Measurements from ENCODE around the gene TOMM40. TPM values are rescaled to one million over a fixed set of nuclear protein-coding genes. Genes with fewer than 3 reads are reported as not detected.

TOMM40 gene
- total and polyA plus RNA-seq, 2 of the 13 experiments (the other 11 are each of a cell fraction or from before 2014, with no cell fraction given), result 72.0 to 110 TPM

DNA sequence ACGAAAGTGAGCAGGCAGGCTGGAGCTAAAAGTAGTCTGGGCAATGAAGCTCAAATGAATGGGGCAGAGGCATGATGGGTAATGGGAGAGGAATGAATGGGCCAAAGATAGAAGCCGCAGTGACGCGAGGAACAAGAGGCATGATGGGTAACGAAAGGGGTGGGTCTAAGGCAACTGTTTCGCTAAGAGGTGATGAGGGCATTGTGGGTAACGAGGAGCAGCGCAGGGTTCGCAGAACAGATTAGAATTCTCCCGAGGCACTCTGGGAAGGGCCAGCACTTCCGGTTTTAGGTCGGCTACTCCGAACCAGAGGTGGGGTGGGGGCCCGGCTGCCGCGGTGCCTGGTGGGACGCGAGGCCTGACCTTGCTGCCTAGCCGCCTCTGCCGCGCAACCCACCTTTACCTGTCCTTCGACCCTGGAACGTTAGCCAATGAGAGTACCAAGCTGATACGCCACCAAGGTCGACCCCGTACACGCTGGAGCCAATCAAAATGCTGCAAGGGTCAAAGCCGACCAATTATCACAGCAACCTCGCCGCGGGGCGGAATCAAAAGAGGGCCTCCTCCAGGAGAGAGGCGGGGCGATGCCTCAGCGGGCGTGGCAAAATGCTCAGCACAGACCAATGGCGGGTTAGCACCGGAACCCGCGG, 563 bp upstream of the TOMM40 start (continued):
- TF ChIP-seq, protein P1, sequence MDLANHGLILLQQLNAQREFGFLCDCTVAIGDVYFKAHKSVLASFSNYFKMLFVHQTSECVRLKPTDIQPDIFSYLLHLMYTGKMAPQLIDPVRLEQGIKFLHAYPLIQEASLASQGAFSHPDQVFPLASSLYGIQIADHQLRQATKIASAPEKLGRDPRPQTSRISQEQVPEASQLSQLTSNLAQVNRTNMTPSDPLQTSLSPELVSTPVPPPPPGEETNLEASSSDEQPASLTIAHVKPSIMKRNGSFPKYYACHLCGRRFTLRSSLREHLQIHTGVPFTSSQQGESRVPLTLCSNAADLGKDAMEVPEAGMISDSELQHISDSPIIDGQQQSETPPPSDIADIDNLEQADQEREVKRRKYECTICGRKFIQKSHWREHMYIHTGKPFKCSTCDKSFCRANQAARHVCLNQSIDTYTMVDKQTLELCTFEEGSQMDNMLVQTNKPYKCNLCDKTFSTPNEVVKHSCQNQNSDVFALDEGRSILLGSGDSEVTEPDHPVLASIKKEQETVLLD (CRISPR knock-in tag; IDR thresholded peaks at IDR 0.05; ENCODE audit: low read depth), result peak; percentile 88
- TF ChIP-seq, protein P2, sequence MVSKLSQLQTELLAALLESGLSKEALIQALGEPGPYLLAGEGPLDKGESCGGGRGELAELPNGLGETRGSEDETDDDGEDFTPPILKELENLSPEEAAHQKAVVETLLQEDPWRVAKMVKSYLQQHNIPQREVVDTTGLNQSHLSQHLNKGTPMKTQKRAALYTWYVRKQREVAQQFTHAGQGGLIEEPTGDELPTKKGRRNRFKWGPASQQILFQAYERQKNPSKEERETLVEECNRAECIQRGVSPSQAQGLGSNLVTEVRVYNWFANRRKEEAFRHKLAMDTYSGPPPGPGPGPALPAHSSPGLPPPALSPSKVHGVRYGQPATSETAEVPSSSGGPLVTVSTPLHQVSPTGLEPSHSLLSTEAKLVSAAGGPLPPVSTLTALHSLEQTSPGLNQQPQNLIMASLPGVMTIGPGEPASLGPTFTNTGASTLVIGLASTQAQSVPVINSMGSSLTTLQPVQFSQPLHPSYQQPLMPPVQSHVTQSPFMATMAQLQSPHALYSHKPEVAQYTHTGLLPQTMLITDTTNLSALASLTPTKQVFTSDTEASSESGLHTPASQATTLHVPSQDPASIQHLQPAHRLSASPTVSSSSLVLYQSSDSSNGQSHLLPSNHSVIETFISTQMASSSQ (IDR thresholded peaks at IDR 0.05; ENCODE audit: low read depth), result no peak; the same call in 1 of the 2 replicates
- TF ChIP-seq, protein P2 (CRISPR knock-in tag; IDR thresholded peaks at IDR 0.05; ENCODE audit: borderline replicate concordance), result peak; percentile 59; the same call in 1 of the 2 replicates
- TF ChIP-seq ZNF335 (CRISPR knock-in tag; IDR thresholded peaks at IDR 0.05), result 0 out of 2 replicates have a peak, but pooled peaks have one; percentile 53
- peak; percentile 49 for TF ChIP-seq RXRA (CRISPR knock-in tag; IDR thresholded peaks at IDR 0.05)
- peak; percentile 12; the same call in 1 of the 2 replicates for TF ChIP-seq YEATS4 (CRISPR knock-in tag; IDR thresholded peaks at IDR 0.05; ENCODE audit: borderline replicate concordance)
- no peak; the same call in 1 of the 2 replicates for TF ChIP-seq ZNF44 (CRISPR knock-in tag; IDR thresholded peaks at IDR 0.05)
- TF ChIP-seq, protein P3, sequence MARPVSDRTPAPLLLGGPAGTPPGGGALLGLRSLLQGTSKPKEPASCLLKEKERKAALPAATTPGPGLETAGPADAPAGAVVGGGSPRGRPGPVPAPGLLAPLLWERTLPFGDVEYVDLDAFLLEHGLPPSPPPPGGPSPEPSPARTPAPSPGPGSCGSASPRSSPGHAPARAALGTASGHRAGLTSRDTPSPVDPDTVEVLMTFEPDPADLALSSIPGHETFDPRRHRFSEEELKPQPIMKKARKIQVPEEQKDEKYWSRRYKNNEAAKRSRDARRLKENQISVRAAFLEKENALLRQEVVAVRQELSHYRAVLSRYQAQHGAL (CRISPR knock-in tag; IDR thresholded peaks at IDR 0.05; ENCODE audit: not compliant biosample characterization), result no peak
- TF ChIP-seq, protein P4, sequence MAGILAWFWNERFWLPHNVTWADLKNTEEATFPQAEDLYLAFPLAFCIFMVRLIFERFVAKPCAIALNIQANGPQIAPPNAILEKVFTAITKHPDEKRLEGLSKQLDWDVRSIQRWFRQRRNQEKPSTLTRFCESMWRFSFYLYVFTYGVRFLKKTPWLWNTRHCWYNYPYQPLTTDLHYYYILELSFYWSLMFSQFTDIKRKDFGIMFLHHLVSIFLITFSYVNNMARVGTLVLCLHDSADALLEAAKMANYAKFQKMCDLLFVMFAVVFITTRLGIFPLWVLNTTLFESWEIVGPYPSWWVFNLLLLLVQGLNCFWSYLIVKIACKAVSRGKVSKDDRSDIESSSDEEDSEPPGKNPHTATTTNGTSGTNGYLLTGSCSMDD (CRISPR knock-in tag; IDR thresholded peaks at IDR 0.05), result no peak
- peak; percentile 75; the same call in 1 of the 2 replicates for TF ChIP-seq ELF3 (CRISPR knock-in tag; IDR thresholded peaks at IDR 0.05)
- TF ChIP-seq ZNF883 (CRISPR knock-in tag; IDR thresholded peaks at IDR 0.05; ENCODE audit: not compliant biosample characterization), result peak; percentile 14
- peak; percentile 100 for TF ChIP-seq SIN3A (IDR thresholded peaks at IDR 0.05; ENCODE audit: borderline replicate concordance, low read depth, low read length)
- TF ChIP-seq MEIS2 (CRISPR knock-in tag; IDR thresholded peaks at IDR 0.05), result 0 out of 2 replicates have a peak, but pooled peaks have one; percentile 47
- TF ChIP-seq YY1 (IDR thresholded peaks at IDR 0.05; ENCODE audit: insufficient read depth, insufficient replicate concordance, low read depth, low read length), result peak; percentile 53
- no peak for TF ChIP-seq BHLHE40 (IDR thresholded peaks at IDR 0.05; ENCODE audit: low read length)
- TF ChIP-seq, protein P5, sequence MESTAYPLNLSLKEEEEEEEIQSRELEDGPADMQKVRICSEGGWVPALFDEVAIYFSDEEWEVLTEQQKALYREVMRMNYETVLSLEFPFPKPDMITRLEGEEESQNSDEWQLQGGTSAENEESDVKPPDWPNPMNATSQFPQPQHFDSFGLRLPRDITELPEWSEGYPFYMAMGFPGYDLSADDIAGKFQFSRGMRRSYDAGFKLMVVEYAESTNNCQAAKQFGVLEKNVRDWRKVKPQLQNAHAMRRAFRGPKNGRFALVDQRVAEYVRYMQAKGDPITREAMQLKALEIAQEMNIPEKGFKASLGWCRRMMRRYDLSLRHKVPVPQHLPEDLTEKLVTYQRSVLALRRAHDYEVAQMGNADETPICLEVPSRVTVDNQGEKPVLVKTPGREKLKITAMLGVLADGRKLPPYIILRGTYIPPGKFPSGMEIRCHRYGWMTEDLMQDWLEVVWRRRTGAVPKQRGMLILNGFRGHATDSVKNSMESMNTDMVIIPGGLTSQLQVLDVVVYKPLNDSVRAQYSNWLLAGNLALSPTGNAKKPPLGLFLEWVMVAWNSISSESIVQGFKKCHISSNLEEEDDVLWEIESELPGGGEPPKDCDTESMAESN (CRISPR knock-in tag; conservative IDR thresholded peaks at IDR 0.05), result peak; percentile 65; the same call in 1 of the 2 replicates

All from HepG2 (cell line).